Endothelial cell of umbilical vein (primary cell): Measurements from ENCODE around the gene QRICH2. TPM values are rescaled to one million over a fixed set of nuclear protein-coding genes. Genes with fewer than 3 reads are reported as not detected.
A peak's percentile ranks its signal among the peaks of the same experiment; 100 is the strongest.

ENCODE experiments used
- BruUV-seq: library from RNA; stranded (reverse); fragments of 400-500 nt; replicated peaks from 2 replicates; lab custom pipeline; 2021; lab: Mats Ljungman, UMichigan
- CTCF ChIA-PET: fragments of 300-600, 350-600 bp; sonication (Branson Sonifier 250); formaldehyde crosslinking; loops from one replicate; lab custom pipeline; 2021; ENCODE audit warnings: antibody characterized with exemption, inconsistent platforms; lab: Charles Lee
- POLR2A ChIA-PET: fragments of 300-600, 350-600 bp; sonication (Branson Sonifier 250); formaldehyde crosslinking; loops from one replicate; lab custom pipeline; 2021; ENCODE audit warnings: antibody characterized with exemption, inconsistent platforms; lab: Charles Lee
- DNase-seq: peaks from one replicate; pipeline ENCODE4 v3.0.0-alpha.2; 2011; ENCODE audit warnings: low read depth, low spot score
- FAIRE-seq: peaks from 2 replicates; lab custom pipeline; 2011; peaks lifted over from hg19 to GRCh38; lab: Jason Lieb, UNC
- H2AFZ ChIP-seq: 2 replicates; pipeline ENCODE4 v1.6.0; 2012; ENCODE audit warnings: low read depth, low read length, control low read depth, inconsistent platforms
- H3K27ac ChIP-seq: 2 replicates; pipeline ENCODE4 v1.5.1; 2011; ENCODE audit warnings: low read depth, mild to moderate bottlenecking, control low read depth, low read length, moderate library complexity; ENCODE audit not compliant: insufficient read depth
- H3K27me3 ChIP-seq, 2 experiments: 2 replicates each; pipeline versions ENCODE4 v1.6.0 to v1.6.1; 2011; ENCODE audit warnings: low read length in 2 of 2, mixed read lengths in 1 of 2; ENCODE audit not compliant: control insufficient read depth in 2 of 2, insufficient read depth in 2 of 2
- H3K36me3 ChIP-seq, 2 experiments: 2 replicates in 1 of 2; 3 replicates in 1 of 2; pipeline ENCODE4 v1.5.1; 2011; ENCODE audit warnings: low read length in 2 of 2, mild to moderate bottlenecking in 1 of 2, moderate library complexity in 1 of 2; ENCODE audit not compliant: control insufficient read depth in 2 of 2, insufficient read depth in 2 of 2; ENCODE audit errors: extremely low read depth in 1 of 2
- H3K4me1 ChIP-seq: 3 replicates; pipeline ENCODE4 v1.5.1; 2011; ENCODE audit warnings: mild to moderate bottlenecking, low read length; ENCODE audit not compliant: control insufficient read depth, insufficient read depth; ENCODE audit errors: extremely low read depth
- H3K4me2 ChIP-seq: 2 replicates; pipeline ENCODE4 v1.6.1; 2011; ENCODE audit warnings: low read length, control low read depth, mixed read lengths; ENCODE audit not compliant: insufficient read depth
- H3K4me3 ChIP-seq, 3 experiments: fragments of 200-600 bp in 1 of 3; sonication (generic), shearing (Covaris generic) in 1 of 3; replicated peaks in 1 of 3; 2 replicates each; pipeline ENCODE4 v1.5.1; 2011 to 2016; ENCODE audit warnings: control low read depth in 3 of 3, low read length in 3 of 3, mild to moderate bottlenecking in 2 of 3, inconsistent platforms in 1 of 3, low read depth in 1 of 3, moderate library complexity in 1 of 3; ENCODE audit not compliant: insufficient read depth in 1 of 3
- H3K79me2 ChIP-seq: 2 replicates; pipeline ENCODE4 v1.6.0; 2012; ENCODE audit warnings: low read length, inconsistent platforms; ENCODE audit not compliant: control insufficient read depth, insufficient read depth
- H3K9ac ChIP-seq: replicated peaks from 2 replicates; pipeline ENCODE3; 2011; ENCODE audit warnings: low read length, control low read depth; ENCODE audit not compliant: insufficient read depth; ENCODE audit errors: extremely low read depth
- H3K9me1 ChIP-seq: replicated peaks from 3 replicates; pipeline ENCODE4 v1.6.0; 2011; ENCODE audit warnings: mild to moderate bottlenecking, low read length; ENCODE audit not compliant: control insufficient read depth, insufficient read depth; ENCODE audit errors: extremely low read depth
- H3K9me3 ChIP-seq: replicated peaks from 2 replicates; pipeline ENCODE4 v1.5.1; 2012; ENCODE audit warnings: low read length, inconsistent platforms; ENCODE audit not compliant: control insufficient read depth, insufficient read depth
- H4K20me1 ChIP-seq: replicated peaks from 2 replicates; pipeline ENCODE3; 2011; ENCODE audit warnings: mild to moderate bottlenecking, low read length; ENCODE audit not compliant: control insufficient read depth, insufficient read depth; ENCODE audit errors: extremely low read depth
- GATA2 ChIP-seq: IDR thresholded peaks from 2 replicates; pipeline ENCODE4 v1.7.0; 2011; ENCODE audit warnings: low read depth, mild to moderate bottlenecking, moderate library complexity, mixed read lengths, low read length; ENCODE audit not compliant: insufficient read length, insufficient read depth
- MYC ChIP-seq: IDR thresholded peaks from one replicate; pipeline ENCODE4 v1.6.1; 2011; ENCODE audit warnings: mild to moderate bottlenecking, low read depth, low read length
- POLR2A ChIP-seq: IDR thresholded peaks from 2 replicates; pipeline ENCODE4 v1.6.1; 2012; ENCODE audit warnings: low read depth, mild to moderate bottlenecking, control low read depth, low read length
- POLR2AphosphoS5 ChIP-seq: IDR thresholded peaks from 2 replicates; pipeline ENCODE4 v1.6.1; 2012; ENCODE audit warnings: low read depth, mild to moderate bottlenecking, control low read depth, low read length, moderate library complexity; ENCODE audit not compliant: insufficient read depth
- dilution Hi-C: fragments of 300-500 bp; cut with MboI; formaldehyde crosslinking; loops from one replicate; pipeline ENCODE4 v1.15.0; 2019; ENCODE audit warnings: low sequenced_read_pairs; ENCODE audit not compliant: extremely low pct_ligation_motif_present
- intact Hi-C: fragments of 100-400 bp; cut with micrococcal nuclease; formaldehyde crosslinking; loops from one replicate; pipeline ENCODE4 v1.10.0; 2022
- polyA plus RNA-seq, 4 experiments: library from polyadenylated mRNA; depleted of rRNA in 3 of 4; stranded (reverse) in 3 of 4; unstranded in 1 of 4; fragments of >200 nt; gene quantifications; 2 replicates each; pipeline versions ENCODE4 v1.2.1 to v1.2.3, GENCODE V29; 2011 to 2012; ENCODE audit warnings: missing spikeins in 1 of 4
- total RNA-seq: library from RNA; stranded (reverse); gene quantifications from 2 replicates; pipeline ENCODE4 v1.2.3, GENCODE V29; 2021
- TF ChIP-seq, protein P1 (sequence below), 2 donors: IDR thresholded peaks; 1 replicate in 1 of 2; 2 replicates in 1 of 2; pipeline ENCODE4 v1.5.1; 2011; ENCODE audit warnings: low read length in 2 of 2, mild to moderate bottlenecking in 2 of 2, moderate library complexity in 2 of 2, control low read depth in 1 of 2, inconsistent platforms in 1 of 2, low read depth in 1 of 2; ENCODE audit not compliant: insufficient read depth in 1 of 2; ENCODE audit errors: extremely low read depth in 1 of 2

The QRICH2 gene
- total and polyA plus RNA-seq, 2 donors (not counting 3 experiments of a cell fraction or from before 2014, with no cell fraction given) = 6.7 to 9.6 TPM

DNA sequence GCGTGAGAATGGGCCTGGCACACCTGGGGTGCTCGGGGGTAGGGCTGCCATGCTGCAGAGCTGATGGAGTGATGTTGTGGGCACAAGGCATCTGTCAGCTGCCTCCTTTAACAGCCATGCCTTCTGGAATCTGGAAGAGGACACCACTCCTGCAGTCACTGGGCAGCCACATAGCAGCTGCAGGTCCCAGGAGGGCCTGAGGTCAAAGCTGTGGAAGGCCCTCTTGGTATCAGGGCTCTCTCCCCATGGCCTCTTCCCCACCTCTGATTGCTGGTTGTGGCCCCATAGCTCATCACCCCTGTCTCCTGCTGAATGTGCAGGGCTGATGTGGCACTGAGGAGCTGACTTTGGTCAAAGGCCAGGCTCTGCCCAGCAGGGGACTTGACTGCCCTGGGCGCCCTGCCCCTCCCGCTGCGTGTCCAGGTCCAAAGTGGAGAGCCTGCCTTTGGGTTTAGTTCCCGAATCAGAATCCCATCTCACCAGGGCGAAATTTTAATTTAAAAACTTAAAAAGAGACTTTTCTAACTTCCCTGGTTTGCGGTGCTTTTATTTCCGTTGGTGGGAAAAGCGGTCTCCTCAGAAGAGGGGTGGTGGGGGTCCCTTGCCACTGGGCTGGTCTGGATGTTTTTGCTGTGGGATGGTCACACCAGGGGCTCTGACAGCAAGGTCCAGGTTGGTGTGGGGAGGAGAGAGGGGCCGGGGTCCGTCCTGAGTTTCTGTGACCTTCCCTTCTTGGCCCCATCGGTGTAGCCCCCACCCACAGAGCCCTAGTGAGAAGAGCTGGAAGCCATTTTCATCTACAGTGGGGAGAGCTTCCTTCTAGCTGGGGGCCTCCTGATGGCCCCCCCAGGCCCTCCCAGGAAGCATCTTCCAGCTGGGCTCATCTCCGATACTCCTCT, 37.1 kb downstream of the QRICH2 start:
- intact Hi-C loops = loop anchor here (10.0 kb wide), 1 partner anchor 256 kb away; no protein-coding TSS in a partner anchor
- Histone ChIP-seq H3K4me1 (peaks cover 20% of the 10 kb centered on the region), H3K79me2 (peaks cover 34% of the 10 kb centered on the region), H2AFZ (no peak overlapping the region), H4K20me1 (no peaks in the 10 kb centered on the region), H3K9ac (no peak overlapping the region), H3K9me3 (no peaks in the 10 kb centered on the region), H3K27me3 (no peaks in the 10 kb centered on the region), H3K4me3 (no peak overlapping the region), H3K4me2 (no peak overlapping the region), H3K27ac (no peak overlapping the region), H3K9me1 (no peaks in the 10 kb centered on the region), H3K36me3 (peaks cover 0 to 6% of the 10 kb centered on the region in 2 experiments)
- dilution Hi-C loops = no loop called here
- ChIA-PET CTCF (interaction anchor here (0.7 to 14.1 kb wide), 6 partner anchors 9 to 257 kb away, joined by 3 to 320 read pairs (median 5); no protein-coding TSS in a partner anchor), POLR2A (no interaction called here)
- no peak for FAIRE-seq
- BruUV-seq = no TSS peak
- TF ChIP-seq GATA2 = no peak
- no peak for TF ChIP-seq MYC
- peak; percentile 16 for TF ChIP-seq POLR2A
- TF ChIP-seq POLR2AphosphoS5 = peak; percentile 11
- TF ChIP-seq, protein P1, sequence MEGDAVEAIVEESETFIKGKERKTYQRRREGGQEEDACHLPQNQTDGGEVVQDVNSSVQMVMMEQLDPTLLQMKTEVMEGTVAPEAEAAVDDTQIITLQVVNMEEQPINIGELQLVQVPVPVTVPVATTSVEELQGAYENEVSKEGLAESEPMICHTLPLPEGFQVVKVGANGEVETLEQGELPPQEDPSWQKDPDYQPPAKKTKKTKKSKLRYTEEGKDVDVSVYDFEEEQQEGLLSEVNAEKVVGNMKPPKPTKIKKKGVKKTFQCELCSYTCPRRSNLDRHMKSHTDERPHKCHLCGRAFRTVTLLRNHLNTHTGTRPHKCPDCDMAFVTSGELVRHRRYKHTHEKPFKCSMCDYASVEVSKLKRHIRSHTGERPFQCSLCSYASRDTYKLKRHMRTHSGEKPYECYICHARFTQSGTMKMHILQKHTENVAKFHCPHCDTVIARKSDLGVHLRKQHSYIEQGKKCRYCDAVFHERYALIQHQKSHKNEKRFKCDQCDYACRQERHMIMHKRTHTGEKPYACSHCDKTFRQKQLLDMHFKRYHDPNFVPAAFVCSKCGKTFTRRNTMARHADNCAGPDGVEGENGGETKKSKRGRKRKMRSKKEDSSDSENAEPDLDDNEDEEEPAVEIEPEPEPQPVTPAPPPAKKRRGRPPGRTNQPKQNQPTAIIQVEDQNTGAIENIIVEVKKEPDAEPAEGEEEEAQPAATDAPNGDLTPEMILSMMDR (IDR thresholded peaks at IDR 0.05; ENCODE audit: extremely low read depth in 1 of 2, insufficient read depth in 1 of 2, low read depth in 1 of 2, low read length in 2 of 2) = no peak
- DNase-seq = no peak
